ENCODE measurements around the gene RAPSN. TPM values are rescaled to one million over a fixed set of nuclear protein-coding genes. Genes with fewer than 3 reads are reported as not detected.
A peak's percentile ranks its signal among the peaks of the same experiment; 100 is the strongest.

The RAPSN gene
- total RNA-seq, 2 experiments from 2014 or later, result 0.21 TPM; not detected in 1

DNA sequence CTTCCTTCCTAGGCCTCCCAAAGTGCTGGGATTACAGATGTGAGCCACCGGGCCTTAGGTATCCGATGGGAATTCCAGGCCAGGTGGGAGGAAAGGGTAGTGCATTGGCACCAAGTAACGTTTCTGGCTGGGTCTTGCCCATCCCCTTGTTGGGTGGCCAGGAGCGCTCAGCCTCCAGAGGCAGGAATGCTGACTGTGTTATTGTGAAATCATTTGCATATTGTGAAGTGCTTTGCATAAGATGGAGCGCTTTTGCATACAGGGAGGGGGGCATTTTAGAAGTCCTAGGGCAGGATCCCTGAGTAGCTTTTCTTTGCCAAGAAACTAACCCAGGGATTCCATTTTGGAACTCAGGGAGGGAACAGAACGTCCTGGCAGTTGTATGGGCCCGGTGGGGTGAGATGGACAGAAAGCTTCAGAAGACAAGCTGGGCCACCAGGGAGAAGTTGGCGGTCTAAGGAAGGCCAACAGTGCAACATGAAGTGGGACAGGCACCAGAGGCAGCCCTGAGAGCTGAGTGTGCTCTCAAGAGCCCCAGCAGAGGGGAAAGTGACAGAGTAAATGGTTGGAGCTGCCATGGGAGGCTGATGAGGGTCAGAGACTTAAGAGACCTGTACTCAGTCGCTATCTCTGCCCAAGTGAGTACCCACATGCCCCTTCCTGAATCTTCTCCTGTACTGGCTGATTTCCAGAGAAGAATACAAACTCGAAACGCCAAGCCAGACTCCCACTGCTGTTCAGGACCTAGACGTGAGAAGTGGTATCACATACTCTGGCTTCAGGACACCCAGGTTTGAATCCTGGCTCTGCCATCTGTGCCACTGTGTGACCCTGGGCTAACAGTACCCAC, 41.8 kb downstream of the RAPSN start:
- Mint-ChIP-seq H3K36me3 (ENCODE audit: low read depth) (no peaks in the 10 kb centered on the region), H3K27me3 (no peaks in the 10 kb centered on the region), H3K27ac (peak overlapping the region; percentile 94), H3K9me3 (ENCODE audit: low read depth) (no peaks in the 10 kb centered on the region), H3K4me1 (peaks cover 16% of the 10 kb centered on the region), H3K4me3 (peak overlapping the region; percentile 89)
- DNase-seq, result no peak
- ChIA-PET POLR2A (interaction anchor here (0.6 to 2.5 kb wide), 2 partner anchors 14 to 192 kb away, joined by 4 to 8 read pairs; partner anchors contain the start of gene DDB2), CTCF (interaction anchor here (0.6 to 1.4 kb wide), 5 partner anchors 17 to 491 kb away, joined by 3 to 5 read pairs (median 3); no protein-coding TSS in a partner anchor)
- intact Hi-C loops (cut with DNase I, micrococcal nuclease), result loop anchor here in 1 of 2 experiments (5.0 to 10.0 kb wide), 2 partner anchors 472 to 600 kb away; partner anchors contain the start of gene CSTPP1
- ATAC-seq, result no peak

DNA sequence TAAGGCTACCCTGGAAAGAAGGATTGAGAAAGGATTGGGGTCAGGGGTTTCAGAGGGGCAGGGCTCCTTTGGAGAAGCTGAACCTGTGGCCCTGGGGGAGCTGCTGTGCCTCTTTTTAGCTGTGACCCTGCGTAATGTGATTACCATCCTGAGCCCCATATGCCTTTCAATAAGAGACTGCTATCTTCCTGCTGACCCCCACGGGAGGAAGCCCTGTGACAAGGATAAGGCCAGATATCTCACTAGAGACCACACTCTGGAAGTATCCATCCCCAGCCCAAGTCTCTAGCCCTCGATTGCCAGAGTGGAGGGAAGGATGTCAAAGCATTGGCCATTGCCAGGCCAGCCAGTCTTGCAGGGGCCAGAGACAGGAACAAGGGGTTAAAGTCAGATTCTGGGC, 45.4 kb downstream of the RAPSN start:
- ATAC-seq (no peak), DNase-seq (no peak)
- Mint-ChIP-seq H3K4me3 (no peak overlapping the region), H3K27me3 (no peaks in the 10 kb centered on the region), H3K27ac (no peak overlapping the region), H3K36me3 (ENCODE audit: low read depth) (no peaks in the 10 kb centered on the region), H3K4me1 (peaks cover 20% of the 10 kb centered on the region), H3K9me3 (ENCODE audit: low read depth) (no peaks in the 10 kb centered on the region)
- ChIA-PET CTCF (interaction anchor here (0.6 to 1.4 kb wide), 5 partner anchors 10 to 41 kb away, joined by 3 to 5 read pairs (median 4); no protein-coding TSS in a partner anchor), POLR2A (no interaction called here)
- intact Hi-C loops (cut with DNase I, micrococcal nuclease), result loop anchor here in 1 of 2 experiments (10.0 kb wide), 1 partner anchor 469 kb away; the partner anchor contains the start of gene CSTPP1

DNA sequence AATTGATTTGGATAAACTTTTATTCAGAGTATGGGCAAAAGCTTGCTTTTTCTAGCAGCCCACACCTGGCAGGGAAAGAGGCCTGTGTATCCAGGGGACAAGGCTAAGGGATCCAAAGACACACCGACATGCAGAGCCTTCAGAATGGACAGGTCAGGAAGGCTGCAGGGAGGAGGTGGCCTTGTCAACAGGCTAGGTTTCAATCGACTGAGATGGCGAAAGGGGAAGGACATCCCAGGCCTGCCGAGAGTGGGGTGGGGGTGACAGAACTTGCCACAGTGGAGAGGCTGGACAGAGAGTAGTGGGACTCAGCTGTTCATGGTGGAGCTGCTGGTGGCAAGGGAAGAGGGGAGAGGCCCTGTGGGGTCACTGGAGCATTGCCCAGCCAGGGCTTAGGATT, 45.8 kb downstream of the RAPSN start:
- no peaks in the 10 kb centered on the region for H3K36me3 Mint-ChIP-seq (ENCODE audit: low read depth)
- intact Hi-C loops (cut with DNase I, micrococcal nuclease), result loop anchor here in 1 of 2 experiments (10.0 kb wide), 1 partner anchor 468 kb away; the partner anchor contains the start of gene CSTPP1
- no peaks in the 10 kb centered on the region for H3K27me3 Mint-ChIP-seq
- DNase-seq (no peak), ATAC-seq (no peak)
- no peaks in the 10 kb centered on the region for H3K9me3 Mint-ChIP-seq (ENCODE audit: low read depth)
- peak overlapping the region; percentile 11 for H3K27ac Mint-ChIP-seq
- ChIA-PET CTCF (interaction anchor here (0.6 to 1.4 kb wide), 8 partner anchors 9 to 106 kb away, joined by 3 to 5 read pairs (median 4); no protein-coding TSS in a partner anchor), POLR2A (no interaction called here)
- no peak overlapping the region for H3K4me3 Mint-ChIP-seq
- H3K4me1 Mint-ChIP-seq, result peaks cover 20% of the 10 kb centered on the region

DNA sequence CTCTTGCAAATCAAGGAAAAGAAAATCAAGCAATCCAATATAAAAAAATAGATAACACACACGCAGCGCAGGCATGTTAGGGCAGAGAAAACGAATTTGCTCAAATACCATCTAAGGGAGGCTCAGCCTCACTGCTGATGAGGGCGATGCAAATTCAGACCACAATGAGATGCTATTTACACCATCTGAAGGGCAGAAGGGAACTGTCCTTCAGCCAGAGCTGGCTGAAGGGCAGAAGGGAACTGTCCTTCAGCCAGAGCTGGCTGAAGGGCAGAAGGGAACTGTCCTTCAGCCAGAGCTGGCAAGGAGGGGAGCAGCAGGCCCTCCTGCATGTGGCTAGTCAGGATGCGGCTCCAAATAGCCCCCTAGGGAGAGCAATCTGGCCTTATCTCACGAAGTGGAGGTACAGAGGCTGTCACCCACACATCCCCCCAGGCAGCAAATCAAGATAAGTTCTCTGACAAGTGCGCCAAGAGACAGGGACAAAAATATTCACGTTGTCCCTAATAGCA, 48.1 kb downstream of the RAPSN start:
- ChIA-PET POLR2A (interaction anchor here (0.6 to 2.0 kb wide), 2 partner anchors 130 to 152 kb away, joined by 3 to 4 read pairs; partner anchors contain the start of gene ACP2), CTCF (interaction anchor here (2.8 kb wide), 1 partner anchor 27 kb away, joined by 21 read pairs; no protein-coding TSS in a partner anchor)
- ATAC-seq, result peak; percentile 4
- no peak for DNase-seq
- Mint-ChIP-seq H3K4me3 (peak overlapping the region; percentile 67), H3K27me3 (no peaks in the 10 kb centered on the region), H3K9me3 (ENCODE audit: low read depth) (no peaks in the 10 kb centered on the region), H3K4me1 (peaks cover 10% of the 10 kb centered on the region), H3K27ac (peak overlapping the region; percentile 82), H3K36me3 (ENCODE audit: low read depth) (no peaks in the 10 kb centered on the region)
- intact Hi-C loops (cut with DNase I, micrococcal nuclease), result loop anchor here in 1 of 2 experiments (10.0 kb wide), 1 partner anchor 466 kb away; the partner anchor contains the start of gene CSTPP1

DNA sequence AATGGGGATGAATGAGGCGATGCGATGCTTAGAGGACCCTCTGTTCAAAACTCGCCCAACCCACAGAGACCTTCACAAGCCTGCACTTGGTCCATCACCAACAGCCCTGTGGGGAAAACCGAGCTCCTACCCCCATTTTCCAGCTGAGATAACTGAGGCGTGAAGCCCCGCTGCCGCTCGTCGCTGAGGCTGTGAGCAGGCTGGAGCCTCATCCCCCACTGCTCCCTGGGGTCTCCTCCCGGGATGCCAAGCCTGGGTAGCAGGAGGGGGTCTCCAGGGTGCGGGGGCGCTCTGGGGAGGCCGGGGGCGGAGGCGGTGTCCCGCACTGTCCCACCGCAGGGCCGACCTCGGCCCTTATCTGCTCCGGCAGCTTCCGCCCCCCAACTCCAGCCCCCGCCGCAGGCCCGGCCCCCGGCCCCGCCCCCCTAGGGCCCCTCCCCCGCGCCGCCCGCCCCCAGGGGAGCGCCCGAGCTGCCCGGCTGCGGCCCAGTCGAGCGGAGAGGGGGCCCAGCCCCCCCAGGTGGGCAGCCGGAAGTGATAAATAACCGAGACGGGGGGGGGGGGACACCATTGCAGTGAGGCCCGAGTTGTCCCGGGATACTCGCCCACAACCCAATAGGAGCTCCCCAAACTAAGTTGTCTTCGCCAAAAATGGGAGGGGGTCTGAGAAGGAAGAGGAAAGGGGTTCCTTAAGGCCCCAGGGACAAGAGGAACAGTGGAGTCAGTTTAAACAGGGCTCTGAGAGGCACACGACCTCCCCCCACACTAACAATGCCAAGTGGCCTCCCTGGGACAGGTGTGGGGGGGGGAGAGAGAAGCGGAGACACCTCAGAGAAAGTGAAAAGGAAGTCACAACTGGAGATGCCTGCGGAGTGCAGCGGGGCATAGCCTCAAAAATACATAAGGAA, 48.8 kb downstream of the RAPSN start:
- peak; percentile 46 for DNase-seq
- intact Hi-C loops (cut with DNase I, micrococcal nuclease), result loop anchor here in 1 of 2 experiments (10.0 kb wide), 1 partner anchor 465 kb away; the partner anchor contains the start of gene CSTPP1
- H3K4me3 Mint-ChIP-seq, result peak overlapping the region; percentile 67
- ChIA-PET CTCF (interaction anchor here (0.7 to 2.8 kb wide), 3 partner anchors 10 to 26 kb away, joined by 3 to 21 read pairs (median 18); no protein-coding TSS in a partner anchor), POLR2A (interaction anchor here (2.0 kb wide), 1 partner anchor 151 kb away, joined by 4 read pairs; the partner anchor contains the start of gene ACP2)
- ATAC-seq, result peak; percentile 77
- no peaks in the 10 kb centered on the region for H3K27me3 Mint-ChIP-seq
- H3K9me3 Mint-ChIP-seq (ENCODE audit: low read depth), result no peaks in the 10 kb centered on the region
- peak overlapping the region; percentile 82 for H3K27ac Mint-ChIP-seq
- H3K36me3 Mint-ChIP-seq (ENCODE audit: low read depth), result no peaks in the 10 kb centered on the region
- peaks cover 16% of the 10 kb centered on the region for H3K4me1 Mint-ChIP-seq

DNA sequence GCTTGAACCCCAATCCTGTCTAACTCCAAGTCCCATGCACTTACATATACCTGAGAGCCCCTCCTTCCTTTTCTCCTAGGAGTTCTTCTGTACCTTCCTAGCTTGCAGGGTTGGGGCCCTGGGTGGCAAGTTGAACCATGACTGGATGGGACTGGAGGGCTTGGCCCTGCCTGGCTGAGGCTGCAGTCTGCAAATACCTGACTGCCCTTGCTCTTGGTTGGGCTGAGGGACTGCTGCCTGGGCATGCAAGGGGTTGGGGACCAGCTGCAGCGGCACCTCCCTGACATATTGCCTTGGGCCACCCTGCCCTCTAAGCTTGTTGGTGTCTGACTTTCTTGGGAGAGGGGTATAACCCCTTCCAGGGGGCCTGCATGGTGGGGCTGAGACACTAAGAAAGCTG, 50.4 kb downstream of the RAPSN start:
- Mint-ChIP-seq H3K9me3 (ENCODE audit: low read depth) (no peaks in the 10 kb centered on the region), H3K4me3 (no peak overlapping the region), H3K36me3 (ENCODE audit: low read depth) (no peaks in the 10 kb centered on the region), H3K27me3 (no peaks in the 10 kb centered on the region), H3K27ac (no peak overlapping the region), H3K4me1 (peaks cover 25% of the 10 kb centered on the region)
- ChIA-PET CTCF (interaction anchor here (0.6 to 2.8 kb wide), 4 partner anchors 11 to 134 kb away, joined by 3 to 21 read pairs (median 10); no protein-coding TSS in a partner anchor), POLR2A (no interaction called here)
- ATAC-seq (no peak), DNase-seq (no peak)
- intact Hi-C loops (cut with DNase I, micrococcal nuclease), result no loop called here

DNA sequence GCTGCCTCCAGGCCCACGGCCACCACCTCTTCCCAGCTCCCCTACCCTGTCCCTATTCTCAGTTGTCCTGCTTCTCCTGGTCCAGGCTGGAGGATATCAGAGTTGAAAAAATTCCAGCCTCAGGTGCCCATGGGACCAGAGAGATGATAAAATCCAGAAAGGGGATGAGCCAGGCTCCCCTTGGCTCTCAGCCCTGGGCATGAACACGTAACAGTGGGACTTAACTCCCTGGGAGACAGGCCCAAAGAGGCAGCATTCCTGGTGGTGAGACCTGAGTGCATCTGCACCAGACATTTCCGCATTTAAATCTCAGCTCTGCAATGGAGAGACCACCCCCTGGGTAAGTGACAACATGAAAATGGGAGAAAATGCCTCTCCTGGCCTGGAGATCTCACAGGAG, 50.9 kb downstream of the RAPSN start:
- H3K4me3 Mint-ChIP-seq, result no peak overlapping the region
- H3K4me1 Mint-ChIP-seq, result peaks cover 27% of the 10 kb centered on the region
- intact Hi-C loops (cut with DNase I, micrococcal nuclease), result no loop called here

DNA sequence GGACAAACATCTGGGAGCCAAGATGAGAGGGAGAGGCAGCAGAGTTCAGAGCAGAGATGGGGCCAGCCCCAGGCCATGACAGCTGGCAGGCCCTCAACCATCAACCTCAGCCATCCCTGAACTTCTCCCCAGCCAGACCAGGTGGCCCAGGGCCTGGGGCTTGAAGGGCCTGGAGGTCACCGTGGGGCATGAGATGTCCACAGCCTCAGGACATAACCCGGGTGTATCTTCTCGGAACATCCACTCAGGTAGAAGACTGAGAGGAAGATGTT, 53.0 kb downstream of the RAPSN start:
- ChIA-PET CTCF (no interaction called here), POLR2A (no interaction called here)
- Mint-ChIP-seq H3K4me1 (peaks cover 27% of the 10 kb centered on the region), H3K27ac (peak overlapping the region; percentile 95), H3K27me3 (no peaks in the 10 kb centered on the region), H3K9me3 (ENCODE audit: low read depth) (no peaks in the 10 kb centered on the region), H3K4me3 (no peak overlapping the region), H3K36me3 (ENCODE audit: low read depth) (no peaks in the 10 kb centered on the region)
- intact Hi-C loops (cut with DNase I, micrococcal nuclease), result no loop called here
- no peak for DNase-seq
- no peak for ATAC-seq

More for the DNA sequence above, 50.9 kb downstream of the RAPSN start:
- Mint-ChIP-seq H3K36me3 (ENCODE audit: low read depth) (no peaks in the 10 kb centered on the region), H3K9me3 (ENCODE audit: low read depth) (no peaks in the 10 kb centered on the region), H3K27ac (no peak overlapping the region), H3K27me3 (no peaks in the 10 kb centered on the region)
- ATAC-seq (no peak), DNase-seq (no peak)
- CTCF ChIA-PET, result interaction anchor here (1.4 to 2.8 kb wide), 3 partner anchors 14 to 25 kb away, joined by 4 to 21 read pairs (median 18); no protein-coding TSS in a partner anchor
- POLR2A ChIA-PET, result no interaction called here

DNA sequence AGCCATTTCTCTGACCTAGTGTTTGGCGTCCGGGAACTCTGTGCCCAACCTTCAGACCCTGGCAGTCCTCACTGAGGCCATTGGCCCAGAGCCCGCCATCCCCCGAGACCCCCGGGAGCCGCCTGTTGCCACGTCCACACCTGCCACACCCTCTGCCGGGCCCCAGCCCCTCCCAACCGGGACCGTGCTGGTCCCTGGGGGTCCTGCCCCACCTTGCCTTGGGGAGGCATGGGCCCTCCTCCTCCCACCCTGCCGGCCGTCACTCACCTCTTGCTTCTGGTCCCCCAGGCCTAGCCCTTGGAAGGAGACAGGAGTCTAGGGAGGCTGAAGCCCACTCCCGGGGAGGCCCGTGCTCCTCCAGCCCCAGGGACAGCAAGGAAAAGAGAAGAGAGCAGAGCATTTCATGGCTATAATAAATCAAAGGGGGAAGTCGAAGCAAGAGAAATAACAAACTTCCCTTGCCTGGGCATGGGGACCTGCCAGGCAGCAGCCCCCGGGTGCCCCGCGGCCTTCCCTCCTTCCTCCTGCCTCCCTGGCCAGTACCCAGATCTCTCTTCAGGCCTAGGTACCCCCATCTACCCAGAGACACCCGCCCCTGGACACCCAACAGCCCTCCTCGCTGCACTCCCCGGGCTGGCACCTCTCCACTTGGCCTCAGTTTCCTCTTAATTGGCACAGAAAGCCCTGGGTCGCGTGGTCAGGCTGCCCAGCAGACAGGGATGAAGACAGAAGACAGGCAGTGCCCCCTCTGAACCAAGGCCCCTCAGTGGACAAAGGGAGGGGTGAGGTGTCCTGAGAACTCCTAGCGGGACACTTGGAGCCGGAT, 53.5 kb downstream of the RAPSN start:
- Mint-ChIP-seq H3K4me1 (peaks cover 24% of the 10 kb centered on the region), H3K9me3 (ENCODE audit: low read depth) (no peaks in the 10 kb centered on the region), H3K36me3 (ENCODE audit: low read depth) (no peaks in the 10 kb centered on the region), H3K27ac (peak overlapping the region; percentile 95), H3K27me3 (no peaks in the 10 kb centered on the region), H3K4me3 (no peak overlapping the region)
- ChIA-PET CTCF (interaction anchor here (0.8 kb wide), 1 partner anchor 147 kb away, joined by 4 read pairs; the partner anchor contains the start of gene ACP2), POLR2A (no interaction called here)
- no peak for DNase-seq
- no peak for ATAC-seq
- intact Hi-C loops (cut with DNase I, micrococcal nuclease), result loop anchor here in 1 of 2 experiments (2.0 kb wide), 1 partner anchor 13 kb away; the partner anchor contains the start of gene SLC39A13
